Endothelial cell of hepatic sinusoid (primary cell): ENCODE measurements around the gene KRT83.
"Not testable (repeated sequence)": the region's sequence is repeated elsewhere in the genome, so short reads cannot be mapped to it uniquely, and the experiment has no call there.

Source experiments
- in situ Hi-C: cut with HindIII; loops from 2 replicates; pipeline ENCODE4 v1.10.0; 2017; ENCODE audit warnings: low sequenced_read_pairs

Gene KRT83

DNA sequence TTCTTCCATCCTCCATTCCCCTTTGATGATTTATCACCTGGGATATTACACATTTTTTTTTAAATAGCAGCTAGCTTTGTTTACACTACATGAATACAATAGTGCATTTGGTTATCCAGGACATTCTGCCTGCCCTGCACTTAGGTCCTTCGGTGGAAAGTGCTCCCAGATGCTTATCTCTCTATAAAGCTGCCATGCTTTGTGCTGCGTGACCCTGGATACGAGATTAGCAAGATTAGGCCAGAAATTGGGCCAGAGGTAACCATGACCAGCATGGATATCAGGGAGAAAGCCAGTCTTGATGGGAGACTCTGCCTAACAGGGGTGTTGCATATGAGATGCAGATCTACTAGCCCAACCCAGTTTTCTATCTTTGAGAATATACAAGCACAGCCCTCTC is 12.1 kb upstream of the KRT83 start:
- in situ Hi-C loops = no loop called here

DNA sequence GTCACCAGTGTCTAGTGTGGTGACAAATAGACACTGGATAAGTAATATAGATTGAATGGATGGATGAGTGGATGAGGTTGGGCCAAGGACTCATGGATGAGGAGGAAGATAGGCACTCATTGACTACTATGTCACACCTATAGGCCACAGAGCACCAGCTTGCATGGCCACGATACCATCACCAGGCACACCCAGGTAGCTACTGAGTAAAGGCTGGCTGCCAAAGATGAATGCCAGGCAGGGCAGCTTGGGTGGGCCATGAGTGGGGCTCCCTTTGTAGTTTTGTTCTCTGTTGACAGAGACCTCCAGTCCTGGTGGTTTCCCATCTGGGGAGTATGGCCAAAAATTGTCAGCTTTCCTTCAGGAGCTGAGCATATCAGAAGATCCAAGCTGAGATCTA is 11.2 kb upstream of the KRT83 start:
- in situ Hi-C loops = no loop called here

DNA sequence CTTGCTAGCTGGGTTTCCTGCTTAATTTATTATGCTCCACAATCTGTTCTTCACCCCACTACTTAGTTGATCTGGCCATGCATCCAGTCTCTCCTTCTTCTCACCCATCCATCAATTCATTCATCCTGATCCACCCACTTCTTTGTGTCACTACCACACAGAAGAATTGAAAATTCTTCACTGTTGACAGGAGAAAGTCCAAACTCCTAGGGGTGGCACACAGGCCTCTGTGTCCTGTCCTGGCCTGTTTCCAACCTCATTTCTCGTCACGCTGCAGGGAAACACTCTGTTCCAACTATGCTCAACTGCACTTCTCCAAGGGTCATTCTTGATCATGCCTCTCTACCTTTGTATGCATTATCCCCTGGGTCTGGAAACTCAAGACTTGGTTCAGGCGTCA is 10.6 kb upstream of the KRT83 start:
- in situ Hi-C loops = no loop called here

DNA sequence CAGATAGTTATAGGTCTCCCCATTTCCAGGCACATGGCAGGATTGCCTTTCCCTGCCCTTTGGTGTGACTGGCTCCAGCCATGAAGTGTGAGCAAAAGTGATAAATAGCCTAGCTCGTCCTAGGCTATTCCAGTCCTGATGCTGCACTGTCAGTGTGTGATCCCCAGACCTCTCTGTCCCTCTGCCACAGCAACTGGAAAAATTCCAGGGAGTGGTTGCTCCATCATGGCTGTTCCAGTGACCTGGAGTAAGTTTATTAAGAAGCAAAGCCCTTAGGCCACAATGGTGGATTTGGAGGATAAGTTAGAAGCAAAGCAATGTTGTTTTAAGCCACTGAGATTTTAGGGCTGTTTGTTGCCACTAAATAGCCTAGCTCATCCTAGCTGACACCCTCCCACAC is 9.8 kb upstream of the KRT83 start:
- in situ Hi-C loops = no loop called here

DNA sequence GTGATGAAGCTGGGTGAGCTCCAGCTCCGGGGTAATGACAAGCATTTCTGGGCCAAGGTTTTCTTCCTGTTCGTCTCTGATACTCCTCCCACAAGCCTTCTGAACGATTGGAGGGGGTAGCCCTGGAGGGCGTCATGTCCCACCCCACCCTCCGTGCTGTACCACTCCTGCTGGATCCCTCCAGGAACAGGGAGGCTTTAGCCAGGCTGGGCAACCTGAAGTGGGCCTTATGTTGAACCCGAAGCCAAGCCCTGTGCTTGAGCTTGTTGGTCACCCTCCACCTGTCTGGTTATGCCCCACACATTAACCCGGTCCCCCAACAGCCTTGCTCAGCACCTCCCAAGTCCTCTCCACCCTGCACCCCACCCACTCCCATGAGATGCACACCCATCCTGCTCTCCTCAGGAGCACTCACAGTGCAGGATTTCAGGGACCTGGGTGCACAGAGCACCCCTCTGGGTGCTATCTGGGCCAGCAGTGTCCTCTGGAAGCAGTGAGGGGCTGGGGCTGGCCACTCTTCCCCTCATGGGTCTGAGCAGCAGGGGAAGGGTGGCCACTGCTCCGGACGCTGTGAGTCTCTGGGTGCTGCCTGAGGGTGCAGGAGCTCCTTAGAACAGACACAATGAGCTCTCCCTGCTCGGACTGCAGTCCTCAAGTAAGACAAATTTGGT is 6.8 kb upstream of the KRT83 start:
- in situ Hi-C loops = loop anchor here (5.0 kb wide), 1 partner anchor 36 kb away; the partner anchor contains the start of gene KRT81

DNA sequence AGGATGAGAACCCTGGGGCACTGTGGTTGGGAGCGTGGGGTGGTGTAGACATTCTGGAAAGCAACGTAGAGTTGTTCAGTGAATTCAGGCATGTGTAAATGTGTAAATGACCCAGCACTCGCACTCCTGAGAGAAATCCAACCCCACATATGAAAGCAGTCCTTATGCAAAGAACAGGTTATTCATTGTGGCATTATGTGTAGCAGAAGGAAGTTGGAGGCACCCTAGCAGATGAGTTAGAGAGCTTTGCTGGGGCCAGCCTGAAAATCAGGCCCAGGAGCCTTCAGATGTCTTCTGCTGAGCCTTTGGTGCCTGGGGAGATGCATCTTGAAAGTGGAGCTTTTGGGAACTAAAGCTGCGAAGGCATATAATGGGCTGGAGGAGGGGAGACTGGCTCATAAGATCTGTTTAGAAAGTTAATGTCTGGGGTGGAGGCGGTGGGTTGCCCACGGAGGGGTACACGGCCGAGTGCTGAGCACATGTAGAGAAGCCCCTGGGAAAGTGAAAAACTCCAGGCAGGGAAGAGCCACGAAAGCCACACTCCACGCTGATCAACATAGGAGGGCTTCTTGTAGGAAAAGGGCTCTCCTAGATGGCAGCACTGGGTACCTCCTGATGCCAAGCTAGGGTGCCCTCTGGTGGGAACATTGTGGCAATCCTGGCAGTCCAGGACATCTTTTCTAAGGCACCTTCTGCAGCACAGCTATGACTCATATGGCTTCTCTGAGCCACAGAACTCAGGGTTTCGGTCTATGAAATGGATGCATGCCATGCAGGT is 6.0 kb upstream of the KRT83 start:
- in situ Hi-C loops = loop anchor here (5.0 kb wide), 1 partner anchor 35 kb away; the partner anchor contains the start of gene KRT81

DNA sequence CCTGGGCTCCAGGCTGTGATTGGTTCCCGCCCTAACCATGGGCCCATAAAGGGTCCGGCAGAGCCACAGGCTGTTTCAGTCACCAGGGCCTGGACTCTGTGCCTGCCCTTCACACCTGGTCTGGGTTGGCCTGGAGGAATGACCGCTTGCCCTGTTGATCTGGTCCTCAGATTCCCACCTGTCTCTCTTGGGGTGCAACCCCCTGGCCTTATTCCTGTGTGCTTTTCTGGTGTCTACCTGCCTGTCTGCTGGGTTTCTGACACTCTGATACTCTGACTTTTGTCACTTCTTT is 2.9 kb upstream of the KRT83 start:
- in situ Hi-C loops = no loop called here

DNA sequence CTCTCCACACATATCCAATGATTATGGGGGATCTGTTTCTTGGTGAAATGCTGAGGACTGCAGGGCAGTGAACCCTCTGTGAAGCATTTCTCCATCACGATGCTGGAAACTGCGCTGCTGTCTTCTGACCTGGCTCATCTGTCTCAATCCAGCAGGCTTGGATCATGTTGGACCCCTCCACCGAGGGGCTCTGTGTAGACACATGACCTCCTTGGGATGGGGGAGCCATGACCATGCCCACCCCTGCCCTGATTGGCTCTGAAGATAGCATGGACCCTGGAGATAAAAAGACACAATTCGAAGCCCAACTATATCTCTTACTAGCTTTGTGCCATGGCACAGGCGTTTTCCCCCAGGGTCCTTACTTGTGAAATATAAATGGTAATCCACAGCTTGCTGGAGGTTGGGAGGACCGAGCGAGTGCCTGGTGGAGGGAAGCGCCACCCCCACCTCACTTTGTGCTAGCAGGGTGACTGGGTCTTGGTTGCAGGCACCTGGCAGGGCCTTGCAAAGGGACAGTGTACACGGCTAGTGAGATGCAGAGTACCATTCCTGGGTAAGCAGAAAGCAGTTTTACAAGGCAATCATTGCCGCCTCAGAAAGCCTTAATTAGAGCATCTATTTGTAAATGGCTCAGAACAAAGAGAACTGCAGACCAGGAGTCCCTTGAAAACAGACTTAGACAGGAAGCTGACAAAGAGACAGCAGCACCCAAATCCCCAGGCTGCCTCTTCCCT is 2.4 kb upstream of the KRT83 start:
- in situ Hi-C loops = no loop called here

DNA sequence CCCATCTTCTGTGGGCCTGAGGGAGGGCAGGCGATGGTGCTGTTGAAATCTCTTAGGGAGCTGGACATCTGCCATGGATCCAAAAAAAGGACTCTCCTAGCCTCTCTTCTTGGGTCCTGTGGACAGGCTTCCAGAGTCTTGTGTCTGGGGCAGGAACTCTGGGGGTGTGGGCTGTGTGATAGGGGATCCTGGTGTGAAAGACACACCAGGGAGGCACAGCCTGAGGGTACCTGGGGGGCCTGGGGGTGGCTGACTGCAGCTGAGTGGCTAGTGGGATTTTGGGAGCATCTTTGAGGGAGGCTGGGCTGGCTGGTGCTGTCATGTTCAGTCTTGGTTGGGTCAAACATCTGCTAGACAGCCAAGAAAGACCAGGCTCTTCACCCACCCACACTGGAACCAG is 1.8 kb upstream of the KRT83 start:
- in situ Hi-C loops = no loop called here

DNA sequence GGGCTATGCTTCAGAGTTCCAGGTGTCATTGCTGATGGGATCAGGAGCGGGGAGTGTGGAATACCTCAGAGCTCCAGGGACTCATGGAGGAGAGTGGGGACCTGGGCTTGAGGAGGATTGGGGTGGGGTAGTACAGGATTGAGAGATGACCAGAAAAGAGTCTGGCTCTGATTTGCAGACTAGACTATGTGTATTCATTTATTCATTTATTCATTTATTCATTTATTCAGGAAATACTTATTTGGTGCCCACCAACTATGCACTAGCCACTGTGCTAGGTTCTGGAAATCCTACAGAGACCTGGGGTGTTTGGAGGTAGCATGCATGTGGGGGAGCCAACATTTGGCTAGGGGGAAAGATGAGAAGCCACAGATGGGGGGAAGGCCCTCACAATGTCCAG is 871 bp upstream of the KRT83 start:
- in situ Hi-C loops = no loop called here

DNA sequence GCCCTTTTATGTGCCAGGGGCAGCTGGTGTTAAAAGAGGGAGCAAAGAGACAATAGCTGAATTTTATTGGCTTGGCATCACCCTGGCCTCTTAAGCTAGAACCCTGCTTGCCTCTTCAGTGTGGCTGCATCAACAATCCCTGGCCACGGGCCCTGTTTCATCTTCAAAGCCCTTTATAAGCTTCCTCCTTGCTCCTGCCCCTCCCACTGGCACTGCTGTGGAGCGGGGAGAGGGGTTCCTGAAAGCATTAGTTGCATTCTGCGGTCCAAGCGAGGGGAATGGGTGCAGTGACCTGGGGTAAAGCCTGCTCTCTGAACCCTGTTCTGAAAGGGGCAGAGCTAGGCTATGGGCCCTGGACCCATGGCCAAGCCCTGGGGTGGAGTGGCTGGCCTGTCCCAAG is 220 bp upstream of the KRT83 start:
- in situ Hi-C loops = no loop called here

DNA sequence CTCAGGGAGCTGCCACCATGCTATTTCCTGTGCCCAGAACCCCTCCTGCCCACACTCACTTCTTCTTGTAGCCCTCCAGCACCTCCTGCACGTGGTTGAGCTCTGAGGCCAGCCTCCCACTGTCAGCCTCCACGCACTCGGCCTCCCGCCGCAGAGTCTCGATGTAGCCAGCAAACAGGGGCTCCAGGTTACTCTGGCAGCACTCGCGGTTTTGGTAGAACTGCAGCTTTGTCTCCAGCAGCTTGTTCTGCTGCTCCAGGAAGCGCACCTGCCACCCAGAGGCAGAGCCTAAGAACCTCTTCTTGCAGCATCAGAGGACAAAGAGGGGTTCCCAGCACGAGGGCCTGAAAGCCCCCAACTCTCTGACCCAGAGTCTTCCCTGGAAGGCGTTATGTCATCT is 2.1 kb downstream of the KRT83 start:
- in situ Hi-C loops = no loop called here

DNA sequence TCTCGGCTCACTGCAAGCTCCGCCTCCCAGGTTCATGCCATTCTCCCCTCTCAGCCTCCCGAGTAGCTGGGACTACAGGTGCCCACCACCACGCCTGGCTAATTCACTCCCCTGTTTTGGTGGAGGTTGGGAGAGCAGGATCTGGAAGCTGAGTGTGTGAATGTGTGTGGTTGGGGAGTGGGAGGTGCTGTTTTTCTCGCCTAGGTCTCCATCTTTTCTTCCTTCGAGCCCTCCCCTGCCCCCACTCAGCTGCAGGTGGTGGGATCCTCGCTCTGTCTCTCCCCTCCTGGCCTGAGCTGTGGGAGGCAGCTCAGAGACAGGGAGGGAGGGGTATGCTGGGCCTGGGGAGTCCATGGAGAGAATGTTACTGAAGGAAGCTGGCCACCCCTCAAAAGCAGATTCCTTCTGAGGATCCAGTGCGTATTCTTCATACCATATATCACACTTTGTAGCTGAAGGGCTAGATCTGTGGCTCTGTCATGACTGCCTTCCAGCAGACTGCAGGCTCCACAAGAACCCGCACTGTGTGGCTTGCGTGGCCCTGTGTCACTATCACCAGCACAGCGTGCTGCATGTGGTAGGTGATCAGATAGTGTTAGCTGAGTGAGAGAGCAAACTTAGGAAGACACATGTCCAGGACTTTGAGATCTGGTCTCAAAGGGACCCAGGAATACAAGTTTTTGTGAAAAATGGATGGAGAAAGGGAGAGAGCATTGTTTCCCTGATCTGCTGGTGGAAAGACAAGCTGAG is 2.8 kb downstream of the KRT83 start:
- in situ Hi-C loops = no loop called here

DNA sequence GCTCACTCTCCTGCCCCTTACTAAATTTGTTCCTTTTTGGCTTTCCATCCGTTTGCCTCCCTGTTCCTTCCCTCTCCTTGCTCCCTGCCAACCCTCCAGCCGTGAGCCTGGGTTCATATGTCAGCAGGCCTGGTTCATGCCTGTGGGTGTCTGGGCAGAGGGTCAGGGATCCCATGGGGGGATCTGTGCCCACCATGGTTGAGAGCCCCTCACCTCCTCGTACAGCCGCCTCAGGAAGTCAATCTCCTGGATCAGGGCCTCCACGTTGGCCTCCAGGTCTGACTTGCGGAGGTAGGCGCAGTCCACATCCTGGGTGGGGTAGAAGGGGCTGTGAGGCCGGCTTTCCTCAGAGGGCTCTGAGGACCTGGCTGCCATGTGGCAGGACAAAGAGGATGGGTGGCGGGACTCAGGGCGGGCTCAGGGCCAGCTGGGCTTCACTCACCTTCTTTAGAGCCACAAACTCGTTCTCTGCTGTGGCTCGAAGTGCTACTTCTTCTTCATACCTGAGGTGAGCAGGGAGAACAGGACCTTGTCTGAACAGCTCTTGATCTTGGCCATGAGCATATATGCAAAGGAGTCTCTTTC is 3.6 kb downstream of the KRT83 start:
- in situ Hi-C loops = no loop called here

DNA sequence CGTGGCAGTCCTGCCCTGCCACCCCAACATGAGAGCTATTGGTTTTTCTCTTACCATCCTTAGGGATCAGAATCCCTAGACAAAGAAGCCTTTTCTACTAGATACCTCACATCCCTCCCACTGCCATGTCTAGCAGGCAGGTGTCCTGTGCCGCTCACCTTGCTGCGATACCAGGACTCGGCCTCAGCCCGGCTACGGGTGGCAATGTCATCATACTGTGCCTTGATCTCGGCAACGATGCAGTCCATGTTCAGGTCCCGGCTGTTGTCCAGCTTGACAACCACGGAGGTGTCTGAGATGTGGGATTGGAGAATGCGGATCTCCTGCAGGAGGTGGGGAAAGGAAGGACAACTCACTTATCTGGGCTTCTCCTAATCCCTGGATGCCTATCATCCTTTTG is 4.5 kb downstream of the KRT83 start:
- in situ Hi-C loops = no loop called here

DNA sequence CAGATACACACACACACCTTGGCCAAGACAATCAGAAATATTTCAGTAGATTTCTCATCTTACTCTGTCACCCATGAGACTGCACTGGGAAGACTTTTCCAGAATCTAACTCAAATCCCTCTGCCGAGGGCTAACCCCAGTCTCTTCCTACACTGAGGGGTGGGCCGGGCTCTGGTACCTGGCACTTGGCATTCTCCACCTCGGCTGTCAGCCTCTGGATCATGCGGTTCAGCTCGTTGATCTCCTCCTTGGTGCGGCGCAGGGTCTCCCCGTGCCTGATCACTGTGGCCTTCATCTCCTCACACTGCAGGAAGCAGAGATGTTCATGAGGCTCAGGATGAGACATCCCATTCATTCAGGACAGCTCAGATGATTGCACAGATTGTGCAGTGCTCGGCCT is 4.9 kb downstream of the KRT83 start:
- in situ Hi-C loops = no loop called here

DNA sequence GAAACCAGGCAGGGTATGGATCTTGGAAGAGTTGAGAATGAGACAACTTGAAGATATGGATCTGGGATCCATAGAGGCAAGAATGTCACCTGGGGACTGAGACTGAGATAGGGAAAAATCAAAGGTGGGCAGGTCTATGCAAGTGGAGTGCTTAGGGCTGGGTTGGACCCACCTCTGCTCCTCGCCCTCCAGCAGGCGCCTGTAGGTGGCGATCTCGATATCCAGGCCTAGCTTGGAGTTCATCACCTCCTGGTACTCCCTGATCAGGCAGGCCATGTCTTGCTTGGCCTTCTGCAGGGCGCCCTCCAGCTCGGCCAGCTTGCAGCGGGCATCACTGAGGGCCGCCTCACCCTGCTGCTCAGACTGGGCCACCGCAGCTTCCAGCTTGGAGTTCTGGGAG is 5.5 kb downstream of the KRT83 start:
- in situ Hi-C loops = not testable (repeated sequence)

DNA sequence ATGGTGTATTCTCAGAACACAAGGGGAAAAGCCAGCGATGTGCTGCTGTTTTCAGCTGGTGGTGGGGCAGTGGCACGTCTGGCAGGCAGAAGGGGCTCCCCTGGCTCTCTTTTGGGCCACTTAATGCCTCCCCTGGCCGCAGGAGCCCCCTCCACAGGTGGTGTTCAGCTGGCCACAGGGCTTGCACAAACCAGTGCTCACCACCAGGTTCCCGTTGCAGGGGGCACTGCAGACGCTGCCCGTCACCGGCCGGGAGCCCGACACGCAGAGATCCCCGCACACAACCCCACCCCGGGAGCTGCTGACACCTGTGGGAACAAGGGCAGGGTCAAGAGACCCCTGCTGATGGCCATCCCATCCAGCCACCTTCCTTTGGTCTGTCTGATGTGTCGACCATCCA is 6.7 kb downstream of the KRT83 start:
- in situ Hi-C loops = loop anchor here (5.0 kb wide), 1 partner anchor 97 kb away; no protein-coding TSS in a partner anchor

DNA sequence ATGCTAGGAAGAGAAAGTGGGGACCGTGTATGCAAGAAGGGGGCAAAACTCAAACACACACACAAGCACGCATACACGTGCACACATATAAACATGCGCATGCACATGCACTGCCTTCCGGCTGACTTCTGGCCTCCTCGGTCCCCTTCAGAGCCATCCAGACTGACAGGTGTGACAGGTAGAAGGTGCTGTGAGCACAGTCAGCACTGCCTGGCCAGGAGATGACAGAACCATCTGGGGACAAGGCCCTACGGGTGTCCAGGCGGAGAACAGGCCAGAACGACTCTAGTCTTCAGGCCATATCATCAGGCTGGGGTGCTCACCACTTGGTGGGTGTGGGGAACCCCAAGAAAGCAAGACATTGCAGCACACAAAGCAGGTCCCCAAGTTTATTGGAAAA is 7.3 kb downstream of the KRT83 start:
- in situ Hi-C loops = loop anchor here (5.0 kb wide), 1 partner anchor 97 kb away; no protein-coding TSS in a partner anchor

DNA sequence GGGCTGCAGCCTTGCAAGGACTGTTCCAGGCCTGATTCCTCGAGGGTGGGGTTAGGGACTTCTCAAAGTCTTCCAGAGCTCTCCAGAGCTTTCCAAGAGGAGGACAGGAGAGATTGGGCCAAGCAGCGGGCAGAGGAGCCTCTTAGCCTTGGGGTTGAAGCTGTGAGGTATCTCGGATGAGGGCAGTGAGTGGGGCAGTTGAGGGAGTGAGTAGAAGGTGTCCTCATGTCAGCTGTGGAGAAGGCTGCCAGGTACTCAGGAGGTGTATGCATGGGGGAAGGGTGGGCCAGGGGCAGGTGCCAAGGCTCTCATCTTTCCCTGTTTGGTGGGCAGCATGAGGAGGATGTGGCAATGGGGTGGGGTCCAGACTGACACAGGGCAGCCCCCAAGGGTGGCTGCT is 7.7 kb downstream of the KRT83 start:
- in situ Hi-C loops = loop anchor here (5.0 kb wide), 1 partner anchor 96 kb away; no protein-coding TSS in a partner anchor

DNA sequence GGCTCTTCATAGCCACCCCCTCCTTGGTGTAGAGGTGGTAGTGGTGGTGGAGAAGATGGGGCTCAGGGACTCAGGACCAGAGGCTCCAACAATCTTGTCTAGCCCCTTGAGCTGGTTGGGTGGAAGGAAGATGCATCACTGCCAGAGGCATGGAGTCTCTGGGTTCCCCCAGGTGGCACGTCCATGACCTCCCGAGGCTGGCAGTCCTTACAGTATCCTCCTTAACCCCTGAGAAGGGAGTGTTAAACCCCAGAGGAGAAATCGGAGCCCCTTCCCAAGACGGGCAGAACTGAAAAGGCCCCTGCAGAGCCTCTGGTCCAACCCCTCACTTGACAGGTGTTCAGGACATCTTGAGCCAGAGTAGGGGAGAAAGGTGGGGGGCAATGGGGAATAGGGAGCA is 9.1 kb downstream of the KRT83 start:
- in situ Hi-C loops = loop anchor here (5.0 kb wide), 1 partner anchor 95 kb away; no protein-coding TSS in a partner anchor
